SJSA1 (cell line): Measurements from ENCODE around the gene RFX1. TPM values are rescaled to one million over a fixed set of nuclear protein-coding genes. Genes with fewer than 3 reads are reported as not detected.

Experiments
- DNase-seq, 2 experiments: peaks; one replicate each; pipeline ENCODE4 v3.0.0-alpha.2; 2015 to 2020; ENCODE audit warnings: low spot score in 2 of 2, low read depth in 1 of 2
- H3K27ac ChIP-seq: fragments of 250-450 bp; sonication (Bioruptor Pico); 2 replicates; pipeline ENCODE4 v1.5.1; 2020; ENCODE audit warnings: mild to moderate bottlenecking, moderate library complexity
- H3K27me3 ChIP-seq: fragments of 250-450 bp; sonication (Bioruptor Pico); replicated peaks from 2 replicates; pipeline ENCODE4 v1.5.1; 2020; ENCODE audit warnings: mild to moderate bottlenecking, moderate library complexity
- H3K36me3 ChIP-seq: fragments of 250-450 bp; sonication (Bioruptor Pico); 2 replicates; pipeline ENCODE4 v1.5.1; 2020; ENCODE audit warnings: mild to moderate bottlenecking
- H3K4me1 ChIP-seq: fragments of 250-450 bp; sonication (Bioruptor Pico); replicated peaks from 2 replicates; pipeline ENCODE4 v1.6.1; 2021; ENCODE audit warnings: mild to moderate bottlenecking
- H3K4me3 ChIP-seq: fragments of 250-450 bp; sonication (Bioruptor Pico); 2 replicates; pipeline ENCODE4 v1.5.1; 2020; ENCODE audit warnings: mild to moderate bottlenecking
- H3K9me3 ChIP-seq: fragments of 250-450 bp; sonication (Bioruptor Pico); replicated peaks from 2 replicates; pipeline ENCODE4 v1.5.1; 2020; ENCODE audit warnings: mild to moderate bottlenecking
- total RNA-seq: library from RNA; depleted of rRNA; stranded (reverse); fragments of >200 nt; shearing (Covaris generic); gene quantifications from 2 replicates; pipeline ENCODE4 v1.2.3, GENCODE V29; 2014

Gene RFX1
- total RNA-seq, 1 experiment from 2014 or later: 2.6 TPM

DNA sequence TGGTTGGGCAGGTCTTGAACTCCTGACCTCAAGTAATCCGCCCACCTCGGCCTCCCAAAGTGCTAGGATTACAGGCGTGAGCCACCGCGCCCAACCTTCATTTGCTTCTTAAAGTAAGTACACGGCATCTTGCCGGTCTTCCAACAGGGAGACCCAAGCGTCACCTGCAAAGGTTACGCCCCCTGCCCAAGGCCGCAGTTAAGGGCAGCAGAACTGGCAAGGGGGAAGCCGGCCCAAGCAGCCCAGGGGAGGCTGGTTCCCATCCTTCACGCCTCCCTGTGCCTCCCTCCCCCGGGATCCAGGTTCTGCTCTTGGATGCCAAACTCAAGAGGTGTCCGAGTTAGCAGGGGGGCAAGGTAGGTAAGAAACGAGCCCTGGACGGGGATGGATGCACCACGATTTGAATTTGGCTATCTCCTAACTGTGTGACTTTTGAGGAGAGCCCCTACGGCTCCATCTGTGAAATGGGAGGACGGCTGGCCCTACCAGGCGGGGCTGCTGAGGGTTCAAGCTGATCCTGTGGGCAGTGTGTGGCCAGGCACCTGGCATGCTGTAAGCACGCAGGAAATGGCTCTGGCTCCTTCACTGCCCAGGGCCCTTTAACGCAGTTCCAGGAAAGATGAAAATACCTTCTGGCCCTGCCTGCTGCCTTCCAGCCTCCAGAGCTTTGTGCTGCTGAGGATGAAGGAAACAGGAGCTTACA is 9.0 kb downstream of the RFX1 start:
- Histone ChIP-seq H3K4me1 (no peaks in the 10 kb centered on the region), H3K36me3 (peaks cover 9% of the 10 kb centered on the region; the same call in 1 of the 2 replicates), H3K4me3 (no peak overlapping the region), H3K27ac (no peak overlapping the region), H3K9me3 (0 out of 2 replicates have a peak, but pooled peaks cover 3% of the 10 kb centered on the region), H3K27me3 (no peaks in the 10 kb centered on the region)
- no peak for DNase-seq

DNA sequence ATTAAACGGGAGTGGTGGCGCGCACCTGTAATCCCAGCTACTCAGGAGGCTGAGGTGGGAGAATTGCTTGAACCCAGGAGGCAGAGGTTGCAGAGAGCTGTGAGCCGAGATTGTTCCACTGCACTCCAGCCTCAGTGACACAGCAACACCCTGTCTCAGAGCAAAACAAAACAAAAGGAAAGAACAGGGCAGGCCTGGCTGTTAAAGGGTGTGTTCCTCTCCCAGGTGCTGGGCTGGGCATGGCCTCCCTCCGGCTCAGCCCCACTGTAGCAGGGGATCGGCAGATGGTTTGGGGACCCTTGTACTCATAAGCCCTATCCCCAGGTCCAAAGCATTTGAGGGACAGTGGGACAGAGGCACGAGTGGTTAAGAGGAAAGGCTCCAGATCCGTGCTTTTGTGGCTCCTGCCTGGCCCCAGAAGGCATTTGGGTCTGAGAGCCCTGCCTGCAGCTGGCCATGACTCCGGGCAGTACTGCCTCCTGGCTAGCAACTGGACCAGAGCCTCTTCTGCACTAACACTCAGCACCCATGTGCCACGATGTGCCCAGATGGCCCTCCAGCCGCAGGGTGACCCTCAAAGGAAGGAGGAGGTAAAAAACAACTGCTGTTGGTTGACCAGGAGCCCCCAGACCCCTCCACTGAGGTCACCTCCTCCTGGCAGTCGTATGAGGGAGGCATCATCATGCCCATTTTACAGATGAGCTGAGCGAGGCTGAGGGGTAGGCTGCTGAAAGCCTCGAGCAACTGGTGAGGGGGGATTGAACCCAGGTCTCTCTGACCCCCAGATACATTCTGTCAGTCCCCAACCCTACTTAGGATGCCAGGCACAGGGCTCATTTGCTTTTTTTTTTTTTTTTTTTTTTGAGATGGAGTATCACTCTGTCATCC is 10.0 kb downstream of the RFX1 start:
- H3K4me1 ChIP-seq: no peaks in the 10 kb centered on the region
- 0 out of 2 replicates have a peak, but pooled peaks cover 3% of the 10 kb centered on the region for H3K9me3 ChIP-seq

DNA sequence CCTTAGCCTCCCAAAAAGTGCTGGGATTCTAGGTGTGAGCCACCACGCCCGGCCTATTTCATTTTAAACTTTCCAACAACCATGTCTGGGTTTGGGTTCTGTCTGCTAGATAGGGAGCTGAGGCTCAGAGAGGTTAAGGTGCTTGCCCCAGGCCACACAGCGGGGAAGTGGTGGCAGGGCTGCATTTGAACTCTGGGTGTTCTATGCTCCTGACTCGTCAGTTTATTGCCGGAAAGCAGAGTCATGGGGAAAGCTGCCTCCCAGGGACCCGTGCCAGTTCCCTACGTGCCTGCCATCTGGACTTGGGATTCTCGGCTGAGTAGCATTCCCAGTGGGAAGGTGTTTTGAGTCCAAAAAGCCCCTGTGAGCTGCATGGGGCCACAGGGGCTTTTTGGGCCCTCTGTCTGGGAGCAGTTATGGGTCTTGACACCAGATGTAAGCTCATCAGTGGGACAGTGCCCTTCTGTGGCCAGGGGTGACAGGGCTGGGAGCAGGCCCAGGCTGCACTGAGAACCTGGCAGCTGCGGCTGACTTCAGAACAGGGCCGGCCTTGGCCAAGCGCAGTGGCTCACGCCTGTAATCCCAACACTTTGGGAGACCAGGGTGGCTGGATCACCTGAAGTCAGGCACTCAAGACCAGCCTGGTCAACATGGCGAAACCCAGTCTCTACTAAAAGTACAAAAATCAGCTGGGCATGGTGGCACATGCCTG is 10.9 kb downstream of the RFX1 start:
- H3K9me3 ChIP-seq: 0 out of 2 replicates have a peak, but pooled peaks cover 3% of the 10 kb centered on the region
- peaks cover 9% of the 10 kb centered on the region; the same call in 1 of the 2 replicates for H3K36me3 ChIP-seq
- H3K27me3 ChIP-seq: no peaks in the 10 kb centered on the region
- H3K27ac ChIP-seq: no peak overlapping the region
- DNase-seq: no peak
- no peaks in the 10 kb centered on the region for H3K4me1 ChIP-seq
- H3K4me3 ChIP-seq: no peak overlapping the region

More for the DNA sequence above, 10.0 kb downstream of the RFX1 start:
- no peak for DNase-seq
- no peak overlapping the region for H3K27ac ChIP-seq
- H3K27me3 ChIP-seq: no peaks in the 10 kb centered on the region
- no peak overlapping the region for H3K4me3 ChIP-seq
- peaks cover 9% of the 10 kb centered on the region; the same call in 1 of the 2 replicates for H3K36me3 ChIP-seq

DNA sequence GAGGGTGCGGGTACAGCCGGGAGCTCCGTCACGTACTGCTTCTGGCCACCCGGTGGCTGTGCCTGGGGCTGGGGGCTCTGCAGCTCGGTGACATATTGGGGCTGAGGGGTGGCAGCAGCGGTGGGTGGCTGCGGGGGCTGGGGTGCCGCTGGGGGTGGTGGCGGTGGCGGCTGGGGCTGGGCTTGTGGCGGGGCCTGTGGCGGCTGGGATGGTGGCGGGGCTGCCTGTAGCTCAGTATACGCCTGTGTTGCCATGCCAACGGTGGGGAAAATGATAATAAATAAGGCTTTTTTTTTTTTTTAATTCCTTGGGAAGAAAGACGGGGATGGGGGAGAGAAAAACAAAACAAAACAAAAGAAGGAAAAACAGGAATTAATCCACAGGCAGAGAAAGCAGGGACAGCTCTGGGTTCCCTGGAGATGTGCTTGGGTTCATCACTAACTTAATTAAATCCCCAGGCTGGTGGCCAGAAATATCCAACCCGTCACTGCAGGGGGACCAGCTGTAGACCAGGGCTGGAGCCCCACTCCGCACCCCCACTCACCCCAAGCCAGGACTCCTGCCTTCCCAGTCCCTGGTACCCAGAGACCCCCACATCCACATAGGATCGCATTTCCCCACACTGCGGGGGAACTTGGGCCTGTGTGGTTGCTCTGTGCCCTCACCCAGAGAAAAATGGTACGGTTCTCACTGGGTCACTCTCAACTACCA is 12.4 kb downstream of the RFX1 start:
- Histone ChIP-seq H3K4me3 (no peak overlapping the region), H3K27ac (no peak overlapping the region), H3K27me3 (no peaks in the 10 kb centered on the region), H3K36me3 (peaks cover 9% of the 10 kb centered on the region; the same call in 1 of the 2 replicates), H3K9me3 (no peaks in the 10 kb centered on the region), H3K4me1 (no peaks in the 10 kb centered on the region)
- DNase-seq: no peak

DNA sequence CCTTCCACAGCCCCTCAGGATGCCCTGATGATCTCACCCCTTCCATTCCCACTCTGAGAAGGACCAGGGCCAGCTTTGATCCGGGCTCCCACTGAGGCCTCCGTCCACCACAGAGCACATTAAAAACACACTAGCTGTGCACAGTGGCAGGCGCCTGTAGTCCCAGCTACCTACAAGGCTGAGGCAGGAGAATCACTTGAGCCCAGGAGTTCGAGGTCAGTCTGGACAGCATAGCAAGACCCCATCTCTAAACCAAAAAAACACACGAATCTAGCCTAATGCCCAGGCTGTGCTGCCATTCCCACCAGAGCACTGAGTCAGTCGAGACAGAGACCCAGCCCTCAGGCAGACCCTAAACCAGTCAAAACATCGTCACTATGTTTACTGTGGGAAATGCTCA is 14.1 kb downstream of the RFX1 start:
- no peak for DNase-seq
- Histone ChIP-seq H3K27me3 (no peaks in the 10 kb centered on the region), H3K9me3 (no peaks in the 10 kb centered on the region), H3K27ac (no peak overlapping the region), H3K36me3 (peaks cover 6% of the 10 kb centered on the region; the same call in 1 of the 2 replicates), H3K4me3 (no peak overlapping the region), H3K4me1 (no peaks in the 10 kb centered on the region)

DNA sequence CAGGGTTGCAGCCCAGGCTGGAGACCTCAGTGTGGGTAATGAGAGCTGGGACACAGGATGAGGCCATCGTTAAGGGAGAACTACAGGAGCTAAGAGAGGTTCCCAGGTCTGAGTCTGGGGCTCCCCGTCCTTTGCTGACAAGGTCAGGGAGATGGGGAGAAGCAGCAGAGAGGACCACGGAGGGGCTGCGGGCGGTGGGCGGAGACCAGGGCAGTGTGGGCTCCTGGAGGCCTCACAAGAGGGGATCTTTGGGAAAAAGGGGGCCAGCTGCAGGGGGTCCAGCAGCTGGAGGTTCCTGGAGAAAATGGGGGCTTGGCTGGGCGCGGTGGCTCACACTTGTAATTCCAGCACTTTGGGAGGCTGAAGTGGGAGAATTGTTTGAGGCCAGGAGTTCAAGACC is 16.0 kb downstream of the RFX1 start:
- H3K4me3 ChIP-seq: no peak overlapping the region

DNA sequence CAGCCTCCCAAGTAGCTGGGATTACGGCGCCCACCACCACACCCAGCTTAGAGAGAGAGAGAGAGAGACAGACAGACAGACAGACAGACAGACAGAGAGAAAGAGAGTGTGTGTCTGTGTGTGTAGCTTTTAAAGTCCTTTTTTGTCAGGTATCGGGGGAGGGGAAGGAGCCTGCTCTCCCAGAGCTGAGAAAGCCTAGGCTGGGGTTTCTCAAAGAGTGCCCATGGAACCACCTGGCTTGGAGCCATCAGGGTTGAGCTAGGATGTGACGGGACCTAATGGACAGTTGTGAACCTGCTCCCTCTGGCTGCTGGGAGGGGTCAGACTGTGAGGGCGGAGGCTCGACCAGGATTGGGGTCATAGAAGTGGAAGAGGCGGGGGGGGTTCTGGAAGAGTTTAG is 16.6 kb downstream of the RFX1 start:
- DNase-seq: no peak

More for the DNA sequence above, 16.0 kb downstream of the RFX1 start:
- Histone ChIP-seq H3K36me3 (peaks cover 6% of the 10 kb centered on the region; the same call in 1 of the 2 replicates), H3K4me1 (no peaks in the 10 kb centered on the region), H3K27ac (no peak overlapping the region), H3K27me3 (no peaks in the 10 kb centered on the region), H3K9me3 (no peaks in the 10 kb centered on the region)
- no peak for DNase-seq

DNA sequence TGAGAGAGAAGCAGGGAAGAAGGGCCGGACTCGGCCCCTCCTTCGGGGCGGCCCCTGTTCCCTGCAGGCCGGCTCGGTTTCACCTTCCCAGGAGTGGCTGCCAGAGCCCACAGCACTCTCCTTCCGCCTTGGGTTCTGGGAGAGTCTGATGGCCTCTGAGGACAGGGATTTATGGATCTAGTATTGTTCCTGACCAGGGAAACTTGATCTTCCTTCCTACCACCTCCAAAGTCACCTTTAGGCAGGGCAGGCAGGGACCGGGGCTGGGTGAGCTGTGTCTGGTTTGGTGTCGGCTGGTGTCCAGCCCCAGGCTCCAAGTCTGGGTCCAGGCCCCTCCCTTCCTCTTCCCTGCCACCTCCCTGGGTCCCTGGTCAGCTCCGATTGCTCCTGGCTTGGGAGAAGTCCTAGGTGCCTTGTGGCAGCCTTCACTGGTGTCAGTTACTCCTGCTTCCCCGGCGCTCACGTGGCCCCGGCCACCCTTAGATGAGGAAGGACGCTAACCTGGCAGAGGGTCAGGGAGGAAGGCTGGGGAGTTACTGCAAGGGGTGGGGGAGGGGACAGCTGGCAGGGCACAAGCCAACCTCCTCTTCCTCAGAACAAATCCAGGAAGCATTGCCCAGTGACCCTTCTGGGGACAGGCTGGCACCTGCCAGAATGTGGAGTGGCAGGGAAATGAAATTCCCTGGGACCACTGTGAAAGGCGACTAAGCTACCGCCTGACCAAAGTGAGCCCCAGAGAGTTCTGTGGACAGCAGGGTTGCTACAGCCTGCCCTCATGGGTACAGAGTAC is 18.8 kb downstream of the RFX1 start:
- DNase-seq: no peak
- H3K27ac ChIP-seq: no peak overlapping the region
- H3K4me3 ChIP-seq: no peak overlapping the region
- no peaks in the 10 kb centered on the region for H3K27me3 ChIP-seq
- H3K4me1 ChIP-seq: no peaks in the 10 kb centered on the region
- no peaks in the 10 kb centered on the region for H3K9me3 ChIP-seq
- peaks cover 4% of the 10 kb centered on the region; the same call in 1 of the 2 replicates for H3K36me3 ChIP-seq

More for the DNA sequence above, 16.6 kb downstream of the RFX1 start:
- H3K9me3 ChIP-seq: no peaks in the 10 kb centered on the region
- H3K27me3 ChIP-seq: no peaks in the 10 kb centered on the region
- H3K4me1 ChIP-seq: no peaks in the 10 kb centered on the region
- no peak overlapping the region for H3K4me3 ChIP-seq
- H3K27ac ChIP-seq: no peak overlapping the region
- peaks cover 6% of the 10 kb centered on the region; the same call in 1 of the 2 replicates for H3K36me3 ChIP-seq

DNA sequence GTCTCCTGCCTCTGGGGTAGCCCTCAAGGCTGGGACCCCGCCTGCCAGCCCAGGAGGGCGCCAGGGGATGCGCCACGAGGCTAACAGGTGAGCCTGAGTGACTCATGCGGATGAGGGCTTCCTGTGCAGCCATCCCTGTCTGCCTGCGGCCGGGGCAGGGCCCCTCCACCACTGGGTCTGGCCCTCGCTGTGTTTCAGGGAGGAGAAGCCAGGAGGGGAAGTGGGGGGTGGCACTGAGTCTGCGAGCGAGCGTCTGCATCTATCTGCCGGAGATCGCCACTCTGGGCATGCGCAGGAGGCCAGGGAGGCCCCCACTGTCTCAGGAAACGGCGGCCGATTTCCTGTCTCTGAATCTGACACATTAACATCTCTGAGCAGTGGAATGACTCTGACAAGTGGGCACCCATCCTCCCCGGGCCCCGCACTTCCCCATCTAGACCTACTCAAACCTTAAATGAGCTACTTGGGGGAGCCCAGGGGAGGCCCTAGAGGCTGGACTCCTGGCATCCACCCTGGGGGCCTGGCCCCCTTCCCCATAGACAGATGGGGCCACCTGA is 19.7 kb downstream of the RFX1 start:
- no peaks in the 10 kb centered on the region for H3K9me3 ChIP-seq
- no peak overlapping the region for H3K27ac ChIP-seq
- H3K4me1 ChIP-seq: no peaks in the 10 kb centered on the region
- H3K4me3 ChIP-seq: no peak overlapping the region
- no peaks in the 10 kb centered on the region for H3K27me3 ChIP-seq
- DNase-seq: no peak
- peaks cover 4% of the 10 kb centered on the region; the same call in 1 of the 2 replicates for H3K36me3 ChIP-seq

DNA sequence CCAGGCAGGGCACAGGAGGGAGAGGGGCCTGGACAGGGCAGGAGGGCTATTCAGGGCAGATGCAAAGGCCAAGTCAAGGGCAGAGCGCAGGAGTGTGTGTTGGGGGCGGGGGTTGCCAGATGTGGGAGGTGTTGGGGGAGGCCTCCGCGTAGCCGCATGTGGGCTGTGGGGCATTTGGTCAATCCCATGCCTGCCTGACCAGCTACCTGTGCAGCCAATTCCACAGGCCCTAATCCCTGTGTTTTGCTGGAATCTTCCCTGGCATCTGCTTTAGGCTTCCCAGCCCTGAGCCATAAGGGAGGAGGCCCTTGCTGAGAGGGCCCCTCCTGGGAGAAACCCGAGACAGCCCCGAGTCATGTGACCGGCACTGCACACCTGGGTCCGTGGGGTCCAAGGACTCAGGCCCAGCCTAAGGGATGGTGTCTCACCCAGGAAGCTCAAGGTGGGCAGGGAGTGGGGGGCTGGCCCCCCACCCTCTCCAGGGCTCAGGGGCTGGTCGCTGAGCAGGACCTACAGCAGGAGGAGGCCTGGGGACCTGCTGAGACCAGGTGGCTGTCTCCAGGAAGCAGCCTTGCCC is 20.3 kb downstream of the RFX1 start:
- Histone ChIP-seq H3K4me1 (no peaks in the 10 kb centered on the region), H3K4me3 (no peak overlapping the region), H3K27me3 (no peaks in the 10 kb centered on the region), H3K27ac (no peak overlapping the region), H3K36me3 (peaks cover 4% of the 10 kb centered on the region; the same call in 1 of the 2 replicates), H3K9me3 (no peaks in the 10 kb centered on the region)
- no peak for DNase-seq

DNA sequence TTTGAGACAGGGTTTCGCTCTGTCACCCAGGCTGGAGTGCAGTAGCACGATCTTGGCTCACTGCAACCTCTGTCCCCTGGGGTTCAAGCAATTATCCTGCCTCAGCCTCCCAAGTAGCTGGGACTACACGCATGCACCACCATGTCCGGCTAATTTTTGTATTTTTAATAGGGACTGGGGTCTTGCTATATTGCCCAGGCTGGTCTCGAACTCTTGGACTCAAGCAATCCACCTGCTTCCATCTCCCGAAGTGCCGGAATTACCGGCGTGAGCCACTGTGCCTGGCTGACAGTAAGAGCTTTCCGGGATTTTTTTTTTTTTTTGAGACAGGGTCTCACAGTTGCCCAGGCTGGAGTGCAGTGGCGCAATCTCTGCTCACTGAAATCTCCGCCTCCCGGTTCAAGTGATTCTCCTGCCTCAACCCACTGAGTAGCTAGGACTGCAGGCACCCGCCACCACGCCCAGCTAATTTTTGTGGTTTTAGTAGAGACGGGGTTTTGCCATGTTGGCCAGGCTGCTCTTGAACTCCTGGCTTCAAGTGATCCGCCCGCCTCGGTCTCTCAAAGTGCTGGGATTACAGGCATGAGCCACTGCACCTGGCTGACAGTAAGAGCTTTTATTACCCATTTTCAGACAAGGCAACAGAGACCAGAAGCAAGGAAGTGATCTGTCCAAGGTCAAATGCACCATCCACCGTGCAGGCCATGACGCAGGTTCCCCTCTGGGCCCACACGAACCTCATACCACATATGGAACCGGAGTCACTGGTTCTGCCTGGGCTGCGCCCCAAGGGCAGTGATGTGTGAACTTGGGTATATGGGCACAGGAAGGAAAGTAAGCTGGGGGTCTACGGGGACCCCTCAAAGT is 21.0 kb downstream of the RFX1 start:
- no peak for DNase-seq
- no peak overlapping the region for H3K27ac ChIP-seq
- H3K4me1 ChIP-seq: no peaks in the 10 kb centered on the region

More for the DNA sequence above, 21.0 kb downstream of the RFX1 start:
- H3K36me3 ChIP-seq: peaks cover 4% of the 10 kb centered on the region; the same call in 1 of the 2 replicates
- H3K9me3 ChIP-seq: no peaks in the 10 kb centered on the region
- H3K27me3 ChIP-seq: no peaks in the 10 kb centered on the region
- no peak overlapping the region for H3K4me3 ChIP-seq
